Measurements from ENCODE around the gene PARN. TPM values are rescaled to one million over a fixed set of nuclear protein-coding genes. Genes with fewer than 3 reads are reported as not detected.

The PARN gene
- total RNA-seq, 2 donors from 2014 or later = 22.4 to 51.2 TPM

DNA sequence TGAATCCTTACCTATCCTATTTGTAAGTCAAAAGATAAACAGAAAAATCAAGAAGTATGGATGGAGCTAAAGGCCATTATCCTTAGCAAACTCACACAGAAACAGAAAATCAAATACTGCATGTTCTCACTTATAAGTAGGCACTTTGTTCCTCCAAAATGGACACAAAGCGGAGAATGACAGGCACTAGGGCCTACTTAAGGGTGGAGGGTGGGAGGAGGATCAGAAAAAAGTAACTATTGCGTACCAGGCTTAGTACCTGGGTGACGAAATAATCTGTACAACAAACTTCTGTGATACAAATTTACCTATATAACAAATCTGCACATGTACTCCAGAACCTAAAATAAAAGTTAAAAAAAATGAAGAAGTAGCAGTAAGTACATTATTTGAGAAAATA lies 164.3 kb downstream of the PARN start:
- 97% methylated on average over 3 of the region's 3 CpGs for WGBS
- intact Hi-C loops (cut with DNase I) = no loop called here
- no peaks in the 10 kb centered on the region for H3K4me1 ChIP-seq (replicated peaks)
- no peak overlapping the region for H3K4me3 ChIP-seq
- H3K36me3 ChIP-seq = no peaks in the 10 kb centered on the region
- TF ChIP-seq, protein P1, sequence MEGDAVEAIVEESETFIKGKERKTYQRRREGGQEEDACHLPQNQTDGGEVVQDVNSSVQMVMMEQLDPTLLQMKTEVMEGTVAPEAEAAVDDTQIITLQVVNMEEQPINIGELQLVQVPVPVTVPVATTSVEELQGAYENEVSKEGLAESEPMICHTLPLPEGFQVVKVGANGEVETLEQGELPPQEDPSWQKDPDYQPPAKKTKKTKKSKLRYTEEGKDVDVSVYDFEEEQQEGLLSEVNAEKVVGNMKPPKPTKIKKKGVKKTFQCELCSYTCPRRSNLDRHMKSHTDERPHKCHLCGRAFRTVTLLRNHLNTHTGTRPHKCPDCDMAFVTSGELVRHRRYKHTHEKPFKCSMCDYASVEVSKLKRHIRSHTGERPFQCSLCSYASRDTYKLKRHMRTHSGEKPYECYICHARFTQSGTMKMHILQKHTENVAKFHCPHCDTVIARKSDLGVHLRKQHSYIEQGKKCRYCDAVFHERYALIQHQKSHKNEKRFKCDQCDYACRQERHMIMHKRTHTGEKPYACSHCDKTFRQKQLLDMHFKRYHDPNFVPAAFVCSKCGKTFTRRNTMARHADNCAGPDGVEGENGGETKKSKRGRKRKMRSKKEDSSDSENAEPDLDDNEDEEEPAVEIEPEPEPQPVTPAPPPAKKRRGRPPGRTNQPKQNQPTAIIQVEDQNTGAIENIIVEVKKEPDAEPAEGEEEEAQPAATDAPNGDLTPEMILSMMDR (IDR thresholded peaks at IDR 0.05) = no peak
- no peak for TF ChIP-seq POLR2AphosphoS5 (IDR thresholded peaks at IDR 0.05)
- H3K9me3 ChIP-seq = no peaks in the 10 kb centered on the region
- H3K27ac ChIP-seq = no peak overlapping the region
- DNase-seq (ENCODE audit: low spot score) = no peak
- no peaks in the 10 kb centered on the region for H3K27me3 ChIP-seq (replicated peaks; ENCODE audit: insufficient read depth)

- WGBS = 85% methylated on average over 2 of the region's 2 CpGs
- TF ChIP-seq, protein P1 (IDR thresholded peaks at IDR 0.05) = no peak
- no peak for TF ChIP-seq POLR2A (IDR thresholded peaks at IDR 0.05)
- no peak for TF ChIP-seq POLR2AphosphoS5 (IDR thresholded peaks at IDR 0.05)
- Histone ChIP-seq H3K4me3 (no peak overlapping the region), H3K27ac (no peak overlapping the region), H3K36me3 (no peaks in the 10 kb centered on the region), H3K4me1 (replicated peaks) (no peaks in the 10 kb centered on the region), H3K27me3 (replicated peaks; ENCODE audit: insufficient read depth) (no peaks in the 10 kb centered on the region), H3K9me3 (no peaks in the 10 kb centered on the region)
- no peak for DNase-seq (ENCODE audit: low spot score)
- intact Hi-C loops (cut with DNase I) = no loop called here
These were observed 165.3 kb downstream of the PARN start for GRCh38 chr16:14464796-14465195.

DNA sequence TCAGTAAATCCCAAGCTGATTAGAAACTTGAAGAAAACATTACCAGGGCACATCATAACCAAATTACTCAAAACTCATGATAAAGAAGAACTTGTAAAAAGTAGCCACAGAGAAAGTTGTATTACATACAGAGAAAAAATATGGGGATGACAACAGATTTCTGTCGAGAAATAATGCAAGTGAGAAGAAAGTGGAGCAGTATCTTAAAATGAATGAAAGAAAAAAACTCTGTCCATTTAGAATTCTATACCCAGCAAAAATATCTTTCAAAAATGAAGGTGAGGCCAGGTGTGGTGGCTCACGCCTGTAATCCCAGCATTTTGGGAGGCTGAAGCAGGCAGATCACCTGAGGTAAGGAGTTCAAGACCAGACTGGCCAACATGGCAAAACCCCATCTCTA lies 165.9 kb downstream of the PARN start:
- no peak for DNase-seq (ENCODE audit: low spot score)
- no peaks in the 10 kb centered on the region for H3K36me3 ChIP-seq
- H3K4me3 ChIP-seq = no peak overlapping the region
- no peaks in the 10 kb centered on the region for H3K9me3 ChIP-seq
- no peaks in the 10 kb centered on the region for H3K27me3 ChIP-seq (replicated peaks; ENCODE audit: insufficient read depth)
- no peak overlapping the region for H3K27ac ChIP-seq
- H3K4me1 ChIP-seq (replicated peaks) = no peaks in the 10 kb centered on the region
- TF ChIP-seq, protein P1 (IDR thresholded peaks at IDR 0.05) = no peak
- TF ChIP-seq POLR2AphosphoS5 (IDR thresholded peaks at IDR 0.05) = no peak
- no peak for TF ChIP-seq POLR2A (IDR thresholded peaks at IDR 0.05)
- intact Hi-C loops (cut with DNase I) = no loop called here
- 98% methylated on average over 2 of the region's 2 CpGs for WGBS

DNA sequence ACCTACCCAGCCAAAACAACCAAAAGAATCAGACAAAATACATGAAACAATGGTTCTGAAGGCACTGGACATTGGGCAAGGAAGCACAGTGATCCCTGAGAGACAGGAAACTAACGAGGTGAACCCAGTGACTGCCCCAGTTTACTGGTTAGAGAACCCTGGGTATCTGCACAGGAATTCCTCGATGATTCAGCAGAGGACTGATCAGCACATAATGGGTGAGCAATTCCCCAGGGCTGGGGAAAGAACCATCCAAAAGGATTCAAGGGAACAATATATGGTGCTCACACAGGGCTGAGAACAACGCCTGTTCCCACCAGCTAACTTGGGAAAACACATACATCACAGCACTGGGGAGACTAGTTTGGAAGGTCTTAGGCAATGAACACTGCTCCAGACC lies 167.2 kb downstream of the PARN start:
- TF ChIP-seq POLR2AphosphoS5 (IDR thresholded peaks at IDR 0.05) (no peak), POLR2A (IDR thresholded peaks at IDR 0.05) (no peak)
- TF ChIP-seq, protein P1 (IDR thresholded peaks at IDR 0.05) = no peak
- H3K4me3 ChIP-seq = no peak overlapping the region
- H3K36me3 ChIP-seq = no peaks in the 10 kb centered on the region
- 90% methylated on average over 3 of the region's 3 CpGs for WGBS
- no peaks in the 10 kb centered on the region for H3K9me3 ChIP-seq
- H3K4me1 ChIP-seq (replicated peaks) = no peaks in the 10 kb centered on the region
- intact Hi-C loops (cut with DNase I) = no loop called here
- no peak overlapping the region for H3K27ac ChIP-seq
- H3K27me3 ChIP-seq (replicated peaks; ENCODE audit: insufficient read depth) = no peaks in the 10 kb centered on the region
- DNase-seq (ENCODE audit: low spot score) = no peak

GRCh38 chr16:14460726-14461125 lies 169.3 kb downstream of the PARN start:
- DNase-seq (ENCODE audit: low spot score) = no peak
- intact Hi-C loops (cut with DNase I) = no loop called here
- Histone ChIP-seq H3K27me3 (replicated peaks; ENCODE audit: insufficient read depth) (no peaks in the 10 kb centered on the region), H3K4me1 (replicated peaks) (no peaks in the 10 kb centered on the region), H3K36me3 (no peaks in the 10 kb centered on the region), H3K9me3 (no peaks in the 10 kb centered on the region), H3K4me3 (no peak overlapping the region), H3K27ac (no peak overlapping the region)
- WGBS = 100% methylated on average over 1 of the region's 1 CpG
- TF ChIP-seq POLR2AphosphoS5 (IDR thresholded peaks at IDR 0.05) (no peak), POLR2A (IDR thresholded peaks at IDR 0.05) (no peak)
- TF ChIP-seq, protein P1 (IDR thresholded peaks at IDR 0.05) = no peak

Data from prostate gland (tissue), 2 donors.